NB4 (cell line): ENCODE results near the gene SMARCA4.
"Not testable (repeated sequence)": the region's sequence is repeated elsewhere in the genome, so short reads cannot be mapped to it uniquely, and the experiment has no call there.

ENCODE experiments used
- DNase-seq: peaks from one replicate; pipeline ENCODE4 v3.0.0; 2010; ENCODE audit warnings: low read depth
- H3K4me3 ChIP-seq: one replicate; pipeline ENCODE4 v1.5.1; 2011; ENCODE audit warnings: mild to moderate bottlenecking, low read depth, low read length, moderate library complexity
- CTCF ChIP-seq: IDR thresholded peaks from one replicate; pipeline ENCODE4 v1.5.1; 2012; ENCODE audit warnings: low read depth, low read length
- MAX ChIP-seq: IDR thresholded peaks from 2 replicates; pipeline ENCODE4 v1.6.1; 2011; ENCODE audit warnings: low read depth, low read length
- MYC ChIP-seq: IDR thresholded peaks from 2 replicates; pipeline ENCODE4 v1.6.1; 2011; ENCODE audit warnings: low read depth, low read length
- POLR2A ChIP-seq: IDR thresholded peaks from 2 replicates; pipeline ENCODE4 v1.6.1; 2011; ENCODE audit warnings: mild to moderate bottlenecking; ENCODE audit not compliant: insufficient read length; ENCODE audit errors: extremely low read depth

Gene SMARCA4

GRCh38 chr19:11069561-11069960 lies 108.7 kb downstream of the SMARCA4 start:
- TF ChIP-seq MAX (peak; percentile 58; the same call in 1 of the 2 replicates), CTCF (no peak), POLR2A (no peak), MYC (peak; percentile 74)
- H3K4me3 ChIP-seq: no peak overlapping the region
- peak; percentile 66 for DNase-seq

GRCh38 chr19:11070123-11070522 lies 109.3 kb downstream of the SMARCA4 start:
- H3K4me3 ChIP-seq: no peak overlapping the region
- TF ChIP-seq POLR2A (no peak), MYC (no peak), CTCF (no peak), MAX (no peak)
- DNase-seq: no peak

GRCh38 chr19:11073568-11073967 lies 112.7 kb downstream of the SMARCA4 start:
- TF ChIP-seq CTCF (no peak), MAX (no peak), MYC (no peak), POLR2A (no peak)
- no peak overlapping the region for H3K4me3 ChIP-seq
- DNase-seq: no peak

GRCh38 chr19:11076792-11077191 lies 116.0 kb downstream of the SMARCA4 start:
- DNase-seq, H3K4me3 ChIP-seq: not testable (repeated sequence)

- DNase-seq: no peak
- H3K4me3 ChIP-seq: no peak overlapping the region
- no peak for TF ChIP-seq POLR2A
- TF ChIP-seq MAX: no peak
- no peak for TF ChIP-seq CTCF
- no peak for TF ChIP-seq MYC
Measured at GRCh38 chr19:11078893-11079292, 118.1 kb downstream of the SMARCA4 start.

GRCh38 chr19:11079999-11080398 lies 119.2 kb downstream of the SMARCA4 start:
- no peak for DNase-seq
- TF ChIP-seq CTCF: no peak
- no peak for TF ChIP-seq POLR2A
- TF ChIP-seq MAX: no peak
- no peak for TF ChIP-seq MYC
- H3K4me3 ChIP-seq: no peak overlapping the region
